Urinary bladder (tissue), 4 donors: Measurements from ENCODE around the gene NCAPD3. TPM values are rescaled to one million over a fixed set of nuclear protein-coding genes. Genes with fewer than 3 reads are reported as not detected.
"Not testable (repeated sequence)": the region's sequence is repeated elsewhere in the genome, so short reads cannot be mapped to it uniquely, and the experiment has no call there.

Experiments used
- DNase-seq: peaks from one replicate; pipeline ENCODE4 v3.0.0-alpha.2; 2015; ENCODE audit errors: extremely low spot score
- H3K27ac ChIP-seq: one replicate; pipeline ENCODE4 v1.5.1; 2013; ENCODE audit warnings: low read depth, mild to moderate bottlenecking, moderate library complexity
- H3K36me3 ChIP-seq: one replicate; pipeline ENCODE4 v1.6.1; 2013; ENCODE audit warnings: mild to moderate bottlenecking, moderate library complexity; ENCODE audit not compliant: insufficient read depth
- H3K4me1 ChIP-seq: one replicate; pipeline ENCODE4 v1.6.1; 2013; ENCODE audit warnings: mild to moderate bottlenecking, moderate library complexity; ENCODE audit not compliant: insufficient read depth
- H3K4me3 ChIP-seq: one replicate; pipeline ENCODE4 v1.5.1; 2013; ENCODE audit warnings: low read depth, low read length
- WGBS: extraction: QIAGEN DNeasy Blood & Tissue Kit; methylation state at CpG from one replicate; pipeline ENCODE4 v1.1.7; 2013; 5-methylcytosine and 5-hydroxymethylcytosine counted together
- polyA plus RNA-seq: library from polyadenylated mRNA; stranded (reverse); fragments of 200-250 nt; gene quantifications from one replicate; pipeline ENCODE4 v1.2.3, GENCODE V29; 2013
- total RNA-seq: library from RNA; depleted of rRNA; stranded (reverse); fragments of >200 nt; gene quantifications from one replicate; pipeline ENCODE4 v1.2.3, GENCODE V29; 2014
- donor health status: healthy with polysubstance abuse.
- donor health status: healthy.

Gene NCAPD3
- total and polyA plus RNA-seq, 2 donors = 9.5 to 29.1 TPM

DNA sequence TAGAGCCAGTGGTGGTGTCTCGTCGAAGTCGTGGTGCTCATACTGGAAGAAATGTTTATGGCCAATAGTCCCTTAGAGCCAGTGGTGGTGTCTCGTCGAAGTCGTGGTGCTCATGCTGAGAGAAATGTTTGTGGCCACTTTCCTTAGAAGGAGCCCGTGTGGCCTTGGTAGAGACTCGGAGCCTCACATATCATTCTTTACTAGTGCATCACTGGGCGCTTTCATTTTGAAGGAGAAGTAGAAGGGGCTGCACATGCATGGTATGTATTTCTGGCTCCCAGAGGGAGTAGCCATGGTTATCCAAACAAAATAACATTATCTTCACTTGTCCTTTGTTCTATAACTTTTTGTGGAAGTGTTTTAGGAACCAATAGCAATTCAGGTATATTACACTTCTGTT is 85.4 kb downstream of the NCAPD3 start:
- Histone ChIP-seq H3K4me1 (no peaks in the 10 kb centered on the region), H3K36me3 (no peaks in the 10 kb centered on the region), H3K27ac (no peak overlapping the region), H3K4me3 (no peak overlapping the region)
- no peak for DNase-seq
- WGBS = 74% methylated on average over 9 of the region's 9 CpGs

DNA sequence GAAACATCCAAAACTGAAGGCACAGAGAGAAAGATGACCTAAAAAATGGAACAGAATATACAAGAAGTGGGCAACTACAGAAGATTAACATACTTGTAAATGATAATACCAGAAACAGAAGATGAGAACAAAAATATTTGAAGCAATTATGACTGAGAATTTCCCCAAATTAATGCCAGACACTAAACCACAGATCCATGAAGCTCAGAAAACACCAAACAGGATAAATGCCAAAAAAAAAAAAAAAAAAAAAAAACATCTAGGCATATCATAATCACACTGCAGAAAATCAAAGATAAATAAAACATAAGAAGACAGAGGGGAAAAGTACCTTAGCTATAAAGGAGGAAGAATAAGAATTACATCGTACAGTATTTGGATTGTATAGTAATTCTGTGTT is 89.6 kb downstream of the NCAPD3 start:
- Histone ChIP-seq H3K36me3 (no peaks in the 10 kb centered on the region), H3K4me1 (no peaks in the 10 kb centered on the region), H3K27ac (no peak overlapping the region), H3K4me3 (no peak overlapping the region)
- 100% methylated on average over 1 of the region's 1 CpG for WGBS
- no peak for DNase-seq

DNA sequence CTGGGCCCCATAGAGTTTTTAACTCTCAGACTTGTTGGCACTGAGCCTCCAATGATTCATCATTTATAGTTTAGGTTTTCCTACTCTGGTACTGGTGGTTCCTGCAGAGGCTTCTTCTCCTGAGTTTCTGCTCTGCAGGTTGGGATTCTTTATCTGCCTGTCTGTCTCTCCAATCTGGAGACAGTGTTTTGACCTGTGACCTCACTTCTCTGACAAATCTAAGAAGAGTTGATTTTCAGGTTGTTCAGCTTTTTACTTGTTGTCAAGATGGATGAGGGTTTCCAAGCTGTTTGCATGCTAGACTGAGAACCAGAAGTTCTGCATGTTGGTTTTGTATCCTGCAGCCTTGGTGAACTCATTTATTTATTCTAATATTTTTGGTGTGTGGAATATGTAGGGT is 91.0 kb downstream of the NCAPD3 start:
- no peak for DNase-seq
- no peaks in the 10 kb centered on the region for H3K4me1 ChIP-seq
- H3K36me3 ChIP-seq = no peaks in the 10 kb centered on the region
- no peak overlapping the region for H3K27ac ChIP-seq
- no peak overlapping the region for H3K4me3 ChIP-seq

DNA sequence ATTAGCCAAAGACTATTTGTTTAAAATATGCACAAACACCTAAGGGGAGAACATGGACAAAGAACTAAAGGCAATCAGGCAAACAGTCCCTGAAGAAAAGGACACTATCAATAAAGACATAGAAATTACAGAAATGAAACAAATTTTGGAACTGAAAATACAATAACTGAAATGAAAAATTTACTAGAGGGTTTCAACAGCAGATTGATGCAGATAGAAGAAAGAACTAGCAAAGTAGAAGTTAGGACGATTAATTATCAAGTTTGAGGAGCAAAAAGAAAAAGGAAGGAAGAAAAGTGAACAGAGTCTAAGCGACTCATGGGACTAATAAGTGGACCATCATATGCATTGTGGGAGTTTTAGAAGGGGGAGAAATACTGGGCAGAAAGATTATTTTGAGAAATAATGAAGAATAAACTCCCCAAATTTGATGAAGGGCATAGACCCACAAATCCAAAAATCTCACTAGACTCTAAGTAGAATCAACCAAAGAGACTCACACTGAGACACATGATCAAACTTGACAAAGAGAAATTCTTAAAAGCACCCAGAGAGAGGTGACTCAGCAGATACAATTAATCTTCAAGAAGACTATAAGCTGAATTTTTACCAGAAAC is 92.0 kb downstream of the NCAPD3 start:
- 94% methylated on average over 2 of the region's 2 CpGs for WGBS
- H3K4me1 ChIP-seq = no peaks in the 10 kb centered on the region

DNA sequence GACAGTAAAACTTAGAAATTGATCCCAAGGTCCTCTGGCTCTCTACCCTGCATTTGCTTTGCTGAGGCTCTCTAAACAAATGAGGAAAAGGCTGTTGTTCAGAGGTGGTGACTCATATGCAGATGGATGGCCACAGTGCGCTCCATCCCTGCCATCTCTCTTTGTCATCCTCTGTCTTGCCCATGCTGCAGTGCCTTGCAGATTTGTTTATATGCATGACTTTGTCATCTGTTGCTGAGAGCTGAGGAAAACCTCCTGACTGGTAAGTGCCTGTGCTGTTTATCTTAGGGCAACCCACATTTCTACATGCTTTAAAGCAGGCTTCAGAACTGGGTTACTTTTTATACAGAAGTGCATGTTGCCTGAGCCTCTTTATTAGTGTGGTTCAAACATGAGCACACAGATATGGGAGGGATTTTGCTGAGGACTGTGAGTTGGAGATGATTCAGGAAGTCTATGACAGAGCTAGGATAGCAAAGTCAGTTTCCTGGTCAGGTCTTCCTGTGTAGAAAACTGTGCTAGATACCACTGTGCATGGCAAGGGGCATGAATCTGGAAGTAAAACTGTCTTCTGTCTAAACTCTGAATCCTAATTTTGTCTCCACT is 97.4 kb downstream of the NCAPD3 start:
- H3K4me3 ChIP-seq = no peak overlapping the region
- DNase-seq = no peak
- WGBS = 20% methylated on average over 1 of the region's 1 CpG
- H3K27ac ChIP-seq = no peak overlapping the region
- H3K36me3 ChIP-seq = no peaks in the 10 kb centered on the region
- no peaks in the 10 kb centered on the region for H3K4me1 ChIP-seq

More for the DNA sequence above, 92.0 kb downstream of the NCAPD3 start:
- Histone ChIP-seq H3K4me3 (no peak overlapping the region), H3K27ac (no peak overlapping the region), H3K36me3 (no peaks in the 10 kb centered on the region)
- no peak for DNase-seq

DNA sequence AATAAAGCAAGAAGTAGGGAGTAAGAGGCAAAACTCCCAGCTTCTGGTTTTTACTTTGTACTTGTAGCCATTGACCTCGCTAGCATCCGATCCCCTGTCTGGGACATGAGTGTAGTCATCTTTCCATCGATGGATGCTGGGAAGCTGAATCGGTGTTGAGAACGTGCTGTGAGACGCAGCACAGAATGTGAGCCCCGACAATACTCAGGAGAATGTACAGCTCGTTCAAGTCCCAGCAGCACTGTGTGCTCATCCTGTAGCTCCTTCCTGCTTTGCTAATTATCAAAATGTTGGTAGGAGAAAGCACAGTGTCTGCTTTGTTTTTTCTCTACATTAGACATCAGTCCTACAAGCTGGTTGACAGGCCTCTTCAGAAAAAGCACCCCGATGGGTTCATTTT is 98.3 kb downstream of the NCAPD3 start:
- H3K4me3 ChIP-seq = no peak overlapping the region
- WGBS = 34% methylated on average over 9 of the region's 9 CpGs
- H3K4me1 ChIP-seq = no peaks in the 10 kb centered on the region
- no peak for DNase-seq
- H3K36me3 ChIP-seq = no peaks in the 10 kb centered on the region
- H3K27ac ChIP-seq = no peak overlapping the region

DNA sequence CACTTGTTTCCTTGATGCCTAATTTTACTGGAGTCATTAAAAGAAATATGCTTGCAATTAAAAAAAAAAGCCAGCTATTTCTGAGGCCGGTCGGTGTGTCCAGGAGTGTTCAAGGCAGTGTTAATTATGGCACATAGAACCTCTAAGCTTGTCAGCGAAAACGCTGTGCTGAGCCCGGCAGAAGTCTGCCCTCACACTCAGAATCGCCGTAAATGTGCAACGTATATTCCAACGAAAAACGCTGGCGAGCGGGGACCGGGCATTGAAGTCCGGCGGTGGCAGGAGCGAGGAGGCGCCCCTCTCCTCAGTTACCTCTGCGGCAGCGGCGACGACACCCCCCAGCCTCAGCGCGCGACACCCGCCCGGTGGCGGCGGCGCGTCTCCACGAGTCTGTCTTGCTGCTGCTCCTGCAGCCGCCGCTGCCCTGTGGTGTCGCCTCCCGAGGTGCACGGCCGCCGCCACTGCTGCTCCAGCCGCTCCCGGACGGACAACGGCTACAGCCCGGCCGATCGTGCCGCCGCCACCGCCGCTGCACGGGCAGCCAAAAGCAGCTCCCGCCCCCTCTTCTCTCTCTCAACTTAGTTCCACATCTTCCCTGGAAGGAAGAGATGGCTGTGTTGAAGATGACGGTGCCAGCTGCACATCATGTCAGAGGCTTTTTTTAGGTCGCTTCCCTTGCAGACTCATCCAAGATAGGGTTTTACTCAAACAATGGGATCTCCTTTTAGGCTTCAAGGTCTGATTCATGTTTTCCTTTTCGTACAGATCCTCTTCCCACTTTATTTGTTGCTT is 98.9 kb downstream of the NCAPD3 start:
- H3K36me3 ChIP-seq = no peaks in the 10 kb centered on the region
- H3K27ac ChIP-seq = no peak overlapping the region
- WGBS = 5% methylated on average over 54 of the region's 54 CpGs
- peak overlapping the region; percentile 37 for H3K4me3 ChIP-seq
- no peaks in the 10 kb centered on the region for H3K4me1 ChIP-seq
- DNase-seq = no peak

DNA sequence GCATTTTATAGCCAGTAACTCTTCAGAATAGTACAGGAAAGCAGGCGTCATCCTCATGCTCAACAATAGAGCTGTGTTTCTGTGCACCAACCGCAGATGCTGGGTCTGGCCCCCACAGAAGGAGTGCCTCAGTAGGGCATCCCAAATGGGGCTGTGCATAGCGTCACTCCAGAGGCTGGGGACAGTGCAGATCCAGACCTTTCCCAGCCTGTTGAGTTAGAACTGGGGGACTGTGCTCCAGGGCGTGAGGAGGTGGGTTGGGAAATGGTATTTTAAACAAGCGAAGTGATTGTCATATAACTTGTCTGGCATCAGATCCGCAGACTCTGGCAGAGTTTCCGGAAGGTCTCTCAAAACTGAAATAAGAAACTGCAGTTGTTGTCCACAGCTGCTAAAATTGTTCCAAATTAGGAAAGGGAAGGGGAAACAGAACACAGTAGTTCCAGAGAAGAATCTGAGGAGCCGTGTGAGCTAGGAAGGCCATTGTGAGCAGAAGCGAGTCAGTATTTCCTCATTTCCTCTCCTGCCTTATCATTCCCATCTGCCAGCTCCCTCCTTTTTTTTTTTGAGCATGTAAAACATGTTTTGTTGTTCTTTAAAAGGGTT is 102.7 kb downstream of the NCAPD3 start:
- Histone ChIP-seq H3K4me3 (no peak overlapping the region), H3K36me3 (no peaks in the 10 kb centered on the region), H3K27ac (peak overlapping the region; percentile 13), H3K4me1 (no peaks in the 10 kb centered on the region)
- peak; percentile 14 for DNase-seq
- WGBS = 13% methylated on average over 9 of the region's 9 CpGs

DNA sequence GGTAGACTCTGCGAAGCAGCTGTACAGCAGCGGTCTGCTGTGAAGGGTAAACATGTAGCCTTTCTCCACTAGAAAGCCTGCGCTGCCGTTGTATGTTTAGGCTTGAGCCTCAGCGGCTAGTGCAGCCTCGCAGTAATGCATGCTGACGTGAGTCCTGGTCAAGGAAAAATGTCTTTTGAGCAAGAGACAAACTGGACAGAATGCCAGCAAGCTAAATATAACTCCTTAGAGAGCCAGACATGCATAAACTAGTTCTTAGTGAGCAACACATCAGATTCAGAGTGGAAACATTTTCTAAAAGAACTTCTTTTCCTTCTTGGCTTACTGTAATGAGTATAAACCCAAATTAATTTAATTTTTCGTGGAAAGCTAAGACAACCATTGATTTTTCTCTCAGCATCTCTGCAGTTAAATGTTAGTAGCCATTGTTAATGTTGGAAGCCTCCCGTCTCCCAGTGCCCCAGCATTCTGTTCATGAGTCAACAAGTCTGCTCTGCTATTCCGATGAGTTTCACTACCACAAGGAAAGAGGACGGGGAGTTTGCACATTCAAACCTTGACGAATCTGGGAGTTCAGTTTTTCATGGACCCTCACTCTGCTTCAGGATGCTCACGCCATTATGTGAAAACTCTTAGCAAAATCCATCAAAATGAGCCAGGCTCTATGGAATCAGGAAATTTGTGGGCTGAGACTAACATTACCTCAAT is 103.5 kb downstream of the NCAPD3 start:
- Histone ChIP-seq H3K27ac (peak overlapping the region; percentile 78), H3K36me3 (no peaks in the 10 kb centered on the region), H3K4me1 (no peaks in the 10 kb centered on the region), H3K4me3 (no peak overlapping the region)
- peak; percentile 46 for DNase-seq
- 12% methylated on average over 13 of the region's 13 CpGs for WGBS

DNA sequence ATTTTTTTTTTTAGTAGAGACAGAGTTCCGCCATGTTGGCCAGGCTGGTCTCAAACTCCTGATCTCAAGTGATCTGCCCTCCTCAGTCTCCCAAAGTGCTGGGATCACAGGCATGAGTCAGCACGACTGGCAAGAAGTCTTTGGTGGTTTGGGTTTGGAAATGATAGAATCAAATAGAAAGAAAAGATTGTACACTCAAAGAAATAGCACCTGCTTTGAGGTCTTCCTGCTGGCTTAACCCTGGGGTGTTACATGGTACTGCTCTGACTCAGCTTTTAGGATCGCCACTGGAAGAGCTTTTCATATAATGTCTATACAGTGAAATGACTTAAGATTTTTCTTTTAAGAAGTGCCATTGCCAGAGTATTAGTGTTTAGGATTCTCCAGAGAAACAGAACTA is 104.7 kb downstream of the NCAPD3 start:
- H3K36me3 ChIP-seq = no peaks in the 10 kb centered on the region
- no peak overlapping the region for H3K4me3 ChIP-seq
- WGBS = 85% methylated on average over 3 of the region's 3 CpGs
- H3K4me1 ChIP-seq = no peaks in the 10 kb centered on the region
- H3K27ac ChIP-seq = no peak overlapping the region
- no peak for DNase-seq

DNA sequence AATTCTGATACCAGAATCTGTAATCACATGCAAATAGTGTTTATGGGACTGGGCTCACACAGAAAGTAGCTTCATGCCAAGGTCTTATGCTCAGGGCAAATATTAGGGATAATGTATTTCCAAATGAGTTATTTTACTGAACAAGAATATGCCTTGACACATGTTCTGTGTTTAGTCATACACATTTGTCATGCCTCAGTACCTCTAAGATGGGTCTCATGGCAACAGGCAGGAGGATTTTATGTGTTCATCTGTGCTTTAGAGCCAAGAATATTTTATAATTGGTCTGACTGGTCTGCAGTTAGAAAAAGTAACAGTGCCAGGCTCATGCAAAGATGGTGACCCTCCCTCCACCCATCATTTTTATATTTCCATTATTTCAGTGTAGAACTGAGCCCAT is 105.8 kb downstream of the NCAPD3 start:
- DNase-seq = no peak
- no peak overlapping the region for H3K27ac ChIP-seq
- no peaks in the 10 kb centered on the region for H3K36me3 ChIP-seq
- no peak overlapping the region for H3K4me3 ChIP-seq
- no peaks in the 10 kb centered on the region for H3K4me1 ChIP-seq

DNA sequence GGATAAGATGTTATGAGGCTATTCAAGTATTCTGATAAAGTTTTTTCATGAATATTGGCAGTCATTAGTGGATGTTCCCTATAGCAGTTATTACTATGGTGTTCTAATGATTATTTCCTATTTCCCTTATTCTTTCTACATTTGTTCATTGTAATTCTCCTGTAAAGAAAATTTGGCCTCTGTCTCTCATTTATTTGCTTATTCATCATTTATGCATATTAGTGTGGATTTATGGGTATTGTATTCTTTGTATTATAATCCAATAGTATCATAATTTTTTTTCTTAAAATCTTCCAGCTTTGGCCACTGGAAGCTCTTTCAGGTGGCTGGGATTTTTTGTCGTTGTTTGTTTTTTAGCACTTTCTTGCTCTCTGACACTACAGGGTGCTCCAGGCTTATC is 107.6 kb downstream of the NCAPD3 start:
- Histone ChIP-seq H3K36me3 (no peaks in the 10 kb centered on the region), H3K27ac (no peak overlapping the region), H3K4me3 (no peak overlapping the region), H3K4me1 (no peaks in the 10 kb centered on the region)
- 88% methylated on average over 1 of the region's 1 CpG for WGBS
- DNase-seq = no peak

DNA sequence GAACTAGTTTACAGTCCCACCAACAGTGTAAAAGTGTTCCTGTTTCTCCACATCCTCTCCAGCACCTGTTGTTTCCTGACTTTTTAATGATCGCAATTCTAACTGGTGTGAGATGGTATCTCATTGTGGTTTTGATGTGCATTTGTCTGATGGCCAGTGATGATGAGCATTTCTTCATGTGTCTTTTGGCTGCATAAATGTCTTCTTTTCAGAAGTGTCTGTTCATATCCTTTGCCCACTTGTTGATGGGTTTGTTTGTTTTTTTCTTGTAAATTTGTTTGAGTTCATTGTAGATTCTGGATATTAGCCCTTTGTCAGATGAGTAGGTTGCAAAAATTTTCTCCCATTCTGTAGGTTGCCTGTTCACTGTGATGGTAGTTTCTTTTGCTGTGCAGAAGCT is 110.0 kb downstream of the NCAPD3 start:
- H3K4me3 ChIP-seq, DNase-seq, H3K4me1 ChIP-seq, H3K27ac ChIP-seq, H3K36me3 ChIP-seq: not testable (repeated sequence)
- 100% methylated on average over 1 of the region's 1 CpG for WGBS
